Uterus (tissue), 4 donors: ENCODE results near the gene ZFP69B. TPM values are rescaled to one million over a fixed set of nuclear protein-coding genes. Genes with fewer than 3 reads are reported as not detected.

ENCODE experiments used
- DNase-seq, 2 donors: peaks; one replicate each; pipeline ENCODE4 v3.0.0-alpha.2; 2019 to 2020
- H3K27ac ChIP-seq, 2 donors: fragments of 200-600 bp; sonication (generic); 1 replicate in 1 of 2; 2 replicates in 1 of 2; pipeline ENCODE4 v1.5.1; 2016 to 2018
- H3K27me3 ChIP-seq, 2 donors: fragments of 200-600 bp; sonication (generic); one replicate each; pipeline ENCODE4 v1.5.1; 2018 to 2019; ENCODE audit warnings: control low read depth in 1 of 2
- H3K36me3 ChIP-seq, 2 donors: fragments of 200-600 bp; sonication (generic); one replicate each; pipeline ENCODE4 v1.5.1; 2019; ENCODE audit warnings: control low read depth in 1 of 2
- H3K4me1 ChIP-seq, 2 donors: fragments of 200-600 bp; sonication (generic); one replicate each; pipeline ENCODE4 v1.5.1; 2018 to 2019; ENCODE audit warnings: control low read depth in 1 of 2
- H3K4me3 ChIP-seq, 2 donors: fragments of 200-600 bp; sonication (generic); 1 replicate in 1 of 2; 2 replicates in 1 of 2; pipeline ENCODE4 v1.5.1; 2018 to 2019; ENCODE audit warnings: mild to moderate bottlenecking in 1 of 2
- H3K9me3 ChIP-seq, 2 donors: fragments of 200-600 bp; sonication (generic); one replicate each; pipeline ENCODE4 v1.5.1; 2019; ENCODE audit warnings: control low read depth in 1 of 2
- POLR2A ChIP-seq, 2 donors: fragments of 450-650 bp; IDR thresholded peaks; one replicate each; pipeline ENCODE4 v1.6.1; 2016; ENCODE audit warnings: antibody characterized with exemption in 2 of 2, mild to moderate bottlenecking in 1 of 2, moderate library complexity in 1 of 2
- intact Hi-C: fragments of 100-400 bp; cut with DNase I; formaldehyde crosslinking; loops from one replicate; pipeline ENCODE4 v1.15.1; 2023; ENCODE audit warnings: low total_unique reads
- total RNA-seq, 4 donors: library from RNA; depleted of rRNA in 3 of 4; stranded (reverse); fragments of >200 nt in 3 of 4; gene quantifications; one replicate each; pipeline versions ENCODE4 v1.1.0 to v1.2.4, GENCODE V29; 2014 to 2023
- TF ChIP-seq, protein P1 (sequence below), 4 experiments: fragments of 200-600 bp in 2 of 4; fragments of 450-650 bp in 2 of 4; sonication (generic) in 2 of 4; IDR thresholded peaks; one replicate each; pipeline ENCODE4 v1.5.1; 2016 to 2019; ENCODE audit warnings: antibody characterized with exemption in 4 of 4, mild to moderate bottlenecking in 2 of 4, moderate library complexity in 1 of 4
- donor health status: DM: yes; HTN: yes; CAD: no.

The ZFP69B gene
- total RNA-seq, 4 donors from 2014 or later: 0.88 to 7.7 (median 1.0) TPM; not detected in 1

DNA sequence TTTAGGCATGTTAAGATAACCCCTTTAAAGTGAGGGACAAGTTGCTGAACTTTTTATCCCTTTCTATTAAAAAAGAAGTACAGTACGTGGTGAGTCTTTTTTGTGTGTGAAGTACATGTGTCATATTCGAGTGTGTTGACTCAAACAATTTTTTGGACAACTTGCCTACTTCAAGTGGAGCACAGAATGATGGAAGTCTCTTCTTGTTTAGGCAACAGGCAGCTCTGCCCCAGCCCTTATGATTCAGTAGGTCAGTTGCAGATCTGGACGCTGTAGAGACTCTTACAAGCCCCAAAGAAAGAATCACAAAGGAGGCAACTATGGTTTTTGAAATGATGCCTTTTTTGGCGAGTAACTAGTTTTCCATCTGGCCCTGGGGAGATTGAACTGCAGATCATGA, 14.4 kb upstream of the ZFP69B start:
- no peak overlapping the region for H3K27ac ChIP-seq
- H3K9me3 ChIP-seq: no peaks in the 10 kb centered on the region
- no peaks in the 10 kb centered on the region for H3K27me3 ChIP-seq
- TF ChIP-seq, protein P1, sequence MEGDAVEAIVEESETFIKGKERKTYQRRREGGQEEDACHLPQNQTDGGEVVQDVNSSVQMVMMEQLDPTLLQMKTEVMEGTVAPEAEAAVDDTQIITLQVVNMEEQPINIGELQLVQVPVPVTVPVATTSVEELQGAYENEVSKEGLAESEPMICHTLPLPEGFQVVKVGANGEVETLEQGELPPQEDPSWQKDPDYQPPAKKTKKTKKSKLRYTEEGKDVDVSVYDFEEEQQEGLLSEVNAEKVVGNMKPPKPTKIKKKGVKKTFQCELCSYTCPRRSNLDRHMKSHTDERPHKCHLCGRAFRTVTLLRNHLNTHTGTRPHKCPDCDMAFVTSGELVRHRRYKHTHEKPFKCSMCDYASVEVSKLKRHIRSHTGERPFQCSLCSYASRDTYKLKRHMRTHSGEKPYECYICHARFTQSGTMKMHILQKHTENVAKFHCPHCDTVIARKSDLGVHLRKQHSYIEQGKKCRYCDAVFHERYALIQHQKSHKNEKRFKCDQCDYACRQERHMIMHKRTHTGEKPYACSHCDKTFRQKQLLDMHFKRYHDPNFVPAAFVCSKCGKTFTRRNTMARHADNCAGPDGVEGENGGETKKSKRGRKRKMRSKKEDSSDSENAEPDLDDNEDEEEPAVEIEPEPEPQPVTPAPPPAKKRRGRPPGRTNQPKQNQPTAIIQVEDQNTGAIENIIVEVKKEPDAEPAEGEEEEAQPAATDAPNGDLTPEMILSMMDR (IDR thresholded peaks at IDR 0.05): no peak
- DNase-seq: no peak
- no peaks in the 10 kb centered on the region for H3K36me3 ChIP-seq
- H3K4me1 ChIP-seq: no peaks in the 10 kb centered on the region
- no peak overlapping the region for H3K4me3 ChIP-seq
- intact Hi-C loops: no loop called here

DNA sequence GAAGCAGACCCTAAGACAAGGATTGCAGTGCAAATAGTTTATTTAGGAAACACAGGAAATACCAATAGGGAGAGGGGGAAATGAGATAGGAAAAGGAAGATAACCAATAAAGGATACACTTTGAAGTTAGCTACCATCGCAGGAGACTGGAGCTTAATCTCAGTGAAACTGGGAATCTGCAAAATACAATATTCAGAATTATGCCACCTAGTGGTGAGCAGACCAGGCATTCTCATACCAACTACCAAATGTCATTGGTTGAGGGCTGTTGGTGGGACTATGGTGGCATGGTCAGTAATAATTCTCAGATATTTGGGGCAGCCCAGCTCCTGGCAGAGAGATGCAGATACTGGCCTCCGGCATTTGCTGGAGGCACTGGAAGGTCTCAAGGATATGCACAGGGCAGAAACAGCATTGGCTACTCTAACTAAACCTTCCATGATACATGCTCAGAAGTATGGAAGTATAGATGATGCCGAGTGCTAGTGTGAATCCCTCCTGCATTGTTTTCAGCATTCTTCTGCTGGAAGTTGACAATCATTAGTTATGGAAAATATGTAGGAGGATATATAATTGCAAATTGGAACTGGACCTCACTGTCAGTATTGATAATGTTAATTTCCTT, 11.8 kb upstream of the ZFP69B start:
- H3K4me3 ChIP-seq: no peak overlapping the region
- H3K36me3 ChIP-seq: no peaks in the 10 kb centered on the region
- no peaks in the 10 kb centered on the region for H3K9me3 ChIP-seq
- H3K4me1 ChIP-seq: no peaks in the 10 kb centered on the region
- TF ChIP-seq POLR2A (IDR thresholded peaks at IDR 0.05): no peak
- TF ChIP-seq, protein P1 (IDR thresholded peaks at IDR 0.05): peak; percentile 19 to 55 (median 42)
- no peak overlapping the region for H3K27ac ChIP-seq
- intact Hi-C loops: no loop called here
- no peaks in the 10 kb centered on the region for H3K27me3 ChIP-seq
- no peak for DNase-seq

DNA sequence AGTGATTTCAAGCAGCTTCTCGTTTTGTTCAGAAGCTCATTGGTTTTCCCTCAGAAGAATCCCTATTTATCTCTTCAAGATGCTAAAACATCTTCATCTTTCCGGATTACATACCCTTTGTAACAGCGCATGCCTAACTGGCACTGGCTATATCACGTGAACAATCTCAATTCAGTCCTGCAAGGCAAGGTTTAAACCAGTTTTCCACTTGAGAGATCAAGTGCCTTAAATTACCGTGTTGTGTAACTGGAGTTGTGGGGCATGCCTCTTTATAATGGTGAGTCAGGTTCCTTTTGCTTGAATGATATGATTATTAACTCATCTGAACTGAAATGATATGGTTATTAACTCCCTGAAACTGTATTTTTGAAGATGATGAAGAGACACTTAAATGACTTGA, 11.0 kb upstream of the ZFP69B start:
- Histone ChIP-seq H3K36me3 (no peaks in the 10 kb centered on the region), H3K27me3 (no peaks in the 10 kb centered on the region), H3K4me3 (no peak overlapping the region), H3K27ac (no peak overlapping the region), H3K4me1 (no peaks in the 10 kb centered on the region), H3K9me3 (no peaks in the 10 kb centered on the region)
- no peak for DNase-seq
- intact Hi-C loops: no loop called here
- TF ChIP-seq, protein P1 (IDR thresholded peaks at IDR 0.05): no peak
- no peak for TF ChIP-seq POLR2A (IDR thresholded peaks at IDR 0.05)

DNA sequence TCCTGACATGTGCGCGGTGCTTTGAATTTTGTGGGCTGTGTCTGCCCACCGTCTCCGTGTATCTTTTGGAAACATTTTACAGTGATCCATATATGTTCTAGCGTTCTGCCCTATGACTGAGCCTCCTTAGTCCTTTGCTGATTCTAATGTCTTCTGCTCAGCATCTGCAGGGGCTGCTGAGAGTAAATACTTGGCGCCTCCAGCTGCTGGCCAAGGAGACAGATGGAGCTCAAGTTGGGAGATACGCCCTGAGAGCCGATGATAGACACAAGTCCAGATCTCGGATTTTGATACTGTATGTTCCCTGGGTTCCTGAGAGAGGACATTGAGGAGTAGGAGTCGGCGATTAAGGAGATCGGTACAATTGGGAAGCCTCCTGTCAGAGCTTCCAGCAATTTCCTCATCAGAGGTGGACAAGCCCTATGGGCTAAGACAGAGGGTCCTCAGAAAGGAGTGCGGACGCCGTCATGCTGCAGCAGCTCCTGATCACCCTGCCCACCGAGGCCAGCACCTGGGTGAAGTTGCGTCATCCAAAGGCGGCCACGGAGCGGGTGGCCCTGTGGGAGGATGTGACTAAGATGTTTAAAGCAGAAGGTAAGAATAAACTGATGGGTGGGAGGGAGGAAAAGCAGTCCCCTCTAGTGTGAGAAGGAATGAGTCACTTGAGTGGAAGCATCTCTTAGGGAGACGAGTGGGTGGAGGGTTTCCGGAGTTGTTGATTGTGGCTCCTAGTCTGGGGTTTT, 390 bp downstream of the ZFP69B start:
- Histone ChIP-seq H3K4me3 (peak overlapping the region; percentile 44 to 56), H3K4me1 (no peaks in the 10 kb centered on the region), H3K27me3 (no peaks in the 10 kb centered on the region), H3K27ac (peak overlapping the region; percentile 74 to 78), H3K9me3 (no peaks in the 10 kb centered on the region), H3K36me3 (no peaks in the 10 kb centered on the region)
- intact Hi-C loops: no loop called here
- TF ChIP-seq POLR2A (IDR thresholded peaks at IDR 0.05): no peak
- TF ChIP-seq, protein P1 (IDR thresholded peaks at IDR 0.05): no peak
- DNase-seq: peak in 1 of 2 donors; percentile 19

GRCh38 chr1:40451238-40451585, 936 bp downstream of the ZFP69B start:
- Histone ChIP-seq H3K4me3 (no peak overlapping the region), H3K27me3 (no peaks in the 10 kb centered on the region), H3K36me3 (no peaks in the 10 kb centered on the region), H3K9me3 (no peaks in the 10 kb centered on the region), H3K27ac (peak overlapping the region in 1 of 2 donors; percentile 74), H3K4me1 (no peaks in the 10 kb centered on the region)
- DNase-seq: no peak
- TF ChIP-seq, protein P1 (IDR thresholded peaks at IDR 0.05): no peak
- intact Hi-C loops: no loop called here
